DND-41 (cell line): ENCODE results near the gene FANK1.

Experiments
- EZH2 ChIP-seq: IDR thresholded peaks from 3 replicates; pipeline ENCODE4 v1.6.1; 2012; ENCODE audit warnings: borderline replicate concordance, low read depth, mild to moderate bottlenecking, moderate library complexity, low read length, inconsistent platforms; ENCODE audit not compliant: severe bottlenecking
- TF ChIP-seq, protein P1 (sequence below): IDR thresholded peaks from 2 replicates; pipeline ENCODE4 v1.5.1; 2012; ENCODE audit warnings: borderline replicate concordance, low read length, moderate library complexity, mild to moderate bottlenecking; ENCODE audit not compliant: poor library complexity, severe bottlenecking; ENCODE audit errors: extremely low read depth

DNA sequence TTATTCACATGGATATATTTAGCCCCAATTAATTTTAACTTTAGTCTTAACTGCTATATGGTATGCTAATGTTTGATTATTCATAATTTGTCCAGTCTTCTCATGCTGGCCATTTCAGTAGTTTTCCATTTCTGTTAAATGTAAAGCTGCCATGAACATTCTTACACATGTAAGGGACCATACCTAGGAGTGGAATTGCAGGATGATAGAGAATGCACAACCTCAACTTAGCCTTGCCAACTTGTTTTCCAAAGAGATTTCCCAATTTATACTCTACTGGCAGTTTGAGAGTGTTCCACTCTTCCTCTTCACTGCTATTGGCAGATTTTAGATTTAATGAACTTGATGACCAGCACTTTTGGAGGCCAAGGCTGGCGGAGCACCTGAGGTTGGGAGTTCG lies 68.2 kb downstream of the FANK1 start:
- TF ChIP-seq EZH2 = no peak
- TF ChIP-seq, protein P1, sequence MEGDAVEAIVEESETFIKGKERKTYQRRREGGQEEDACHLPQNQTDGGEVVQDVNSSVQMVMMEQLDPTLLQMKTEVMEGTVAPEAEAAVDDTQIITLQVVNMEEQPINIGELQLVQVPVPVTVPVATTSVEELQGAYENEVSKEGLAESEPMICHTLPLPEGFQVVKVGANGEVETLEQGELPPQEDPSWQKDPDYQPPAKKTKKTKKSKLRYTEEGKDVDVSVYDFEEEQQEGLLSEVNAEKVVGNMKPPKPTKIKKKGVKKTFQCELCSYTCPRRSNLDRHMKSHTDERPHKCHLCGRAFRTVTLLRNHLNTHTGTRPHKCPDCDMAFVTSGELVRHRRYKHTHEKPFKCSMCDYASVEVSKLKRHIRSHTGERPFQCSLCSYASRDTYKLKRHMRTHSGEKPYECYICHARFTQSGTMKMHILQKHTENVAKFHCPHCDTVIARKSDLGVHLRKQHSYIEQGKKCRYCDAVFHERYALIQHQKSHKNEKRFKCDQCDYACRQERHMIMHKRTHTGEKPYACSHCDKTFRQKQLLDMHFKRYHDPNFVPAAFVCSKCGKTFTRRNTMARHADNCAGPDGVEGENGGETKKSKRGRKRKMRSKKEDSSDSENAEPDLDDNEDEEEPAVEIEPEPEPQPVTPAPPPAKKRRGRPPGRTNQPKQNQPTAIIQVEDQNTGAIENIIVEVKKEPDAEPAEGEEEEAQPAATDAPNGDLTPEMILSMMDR = no peak
